OCI-LY7 (cell line): ENCODE results near the gene PPFIA4.

Experiments used
- EZH2phosphoT487 ChIP-seq: fragments of 200-600 bp; sonication (generic); IDR thresholded peaks from 2 replicates; pipeline ENCODE4 v1.6.1; 2018; ENCODE audit warnings: low read depth, borderline replicate concordance, mild to moderate bottlenecking, mixed run types, antibody characterized with exemption, low read length, moderate library complexity, mixed read lengths
- TF ChIP-seq, protein P1 (sequence below): fragments of 200-600 bp; sonication (generic); conservative IDR thresholded peaks from 2 replicates; pipeline ENCODE4 v1.5.1; 2014; ENCODE audit warnings: mild to moderate bottlenecking, antibody characterized with exemption, low read length, moderate library complexity, mixed read lengths

DNA sequence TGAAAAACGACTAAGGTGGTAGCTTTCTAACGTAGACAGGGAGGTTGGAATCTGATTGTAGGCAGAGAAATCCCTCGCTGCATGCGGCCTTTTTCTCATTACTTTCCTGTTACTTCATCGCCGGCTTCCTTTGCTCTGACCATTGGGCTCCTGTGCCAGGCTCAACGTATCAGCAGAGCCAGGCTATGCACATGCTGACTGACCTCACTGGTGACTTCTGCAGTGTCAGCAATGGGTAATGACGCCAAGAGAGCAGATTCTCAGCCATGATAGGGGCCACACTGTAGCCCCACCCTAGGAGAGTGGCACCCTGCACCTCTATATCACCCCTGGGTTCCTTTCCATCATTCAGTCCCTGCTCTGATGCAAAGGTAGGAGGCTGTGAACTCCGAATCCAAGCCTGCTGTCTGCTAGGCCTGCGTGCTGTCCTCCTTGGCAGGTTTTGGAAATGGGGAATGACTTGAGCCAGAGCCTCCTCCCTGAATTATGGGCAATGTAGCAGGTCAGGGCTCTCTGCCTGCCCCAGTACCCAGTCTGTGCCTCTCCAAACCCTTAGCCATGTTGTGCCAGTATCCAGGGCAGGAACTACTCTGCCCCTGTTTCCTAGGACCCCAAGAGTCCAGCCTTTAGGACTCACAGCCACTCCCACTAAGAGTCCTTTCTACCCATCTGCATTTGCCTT lies 11.4 kb downstream of the PPFIA4 start:
- TF ChIP-seq, protein P1, sequence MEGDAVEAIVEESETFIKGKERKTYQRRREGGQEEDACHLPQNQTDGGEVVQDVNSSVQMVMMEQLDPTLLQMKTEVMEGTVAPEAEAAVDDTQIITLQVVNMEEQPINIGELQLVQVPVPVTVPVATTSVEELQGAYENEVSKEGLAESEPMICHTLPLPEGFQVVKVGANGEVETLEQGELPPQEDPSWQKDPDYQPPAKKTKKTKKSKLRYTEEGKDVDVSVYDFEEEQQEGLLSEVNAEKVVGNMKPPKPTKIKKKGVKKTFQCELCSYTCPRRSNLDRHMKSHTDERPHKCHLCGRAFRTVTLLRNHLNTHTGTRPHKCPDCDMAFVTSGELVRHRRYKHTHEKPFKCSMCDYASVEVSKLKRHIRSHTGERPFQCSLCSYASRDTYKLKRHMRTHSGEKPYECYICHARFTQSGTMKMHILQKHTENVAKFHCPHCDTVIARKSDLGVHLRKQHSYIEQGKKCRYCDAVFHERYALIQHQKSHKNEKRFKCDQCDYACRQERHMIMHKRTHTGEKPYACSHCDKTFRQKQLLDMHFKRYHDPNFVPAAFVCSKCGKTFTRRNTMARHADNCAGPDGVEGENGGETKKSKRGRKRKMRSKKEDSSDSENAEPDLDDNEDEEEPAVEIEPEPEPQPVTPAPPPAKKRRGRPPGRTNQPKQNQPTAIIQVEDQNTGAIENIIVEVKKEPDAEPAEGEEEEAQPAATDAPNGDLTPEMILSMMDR, result no peak
- TF ChIP-seq EZH2phosphoT487, result no peak
